ENCODE results near the gene GTF3C5.

- no peak for TF ChIP-seq CTCF (conservative IDR thresholded peaks at IDR 0.05 in 1 of 2, IDR thresholded peaks at IDR 0.05 in 1 of 2; ENCODE audit: low read depth in 1 of 2, low read length in 2 of 2)
- no peak for TF ChIP-seq EZH2 (IDR thresholded peaks at IDR 0.05; ENCODE audit: low read length, missing control alignments)
These were observed 19.3 kb downstream of the GTF3C5 start for GRCh38 chr9:133050142-133050541.
